Stimulated activated CD8-positive, alpha-beta memory T cell treated with anti-CD3 and anti-CD28 coated beads, Interleukin-4, amount 100 ng/mL, for 24 hours (primary cell): ENCODE measurements around the gene PFKFB2.

Source experiments
- DNase-seq: peaks from one replicate; pipeline ENCODE4 v3.0.0-alpha.2; 2020; ENCODE audit warnings: low read depth

PFKFB2 gene

GRCh38 chr1:207052911-207053769 is at the start of gene PFKFB2:
Gene PFKFB2 (plus strand): TSS chr1:207053275. CDS start chr1:207054718, 1,443 bp downstream.
- peak; percentile 92 for DNase-seq

GRCh38 chr1:207004931-207005830 is 47.9 kb upstream of the PFKFB2 start:
- DNase-seq, result no peak

- no peak for DNase-seq
Measured at GRCh38 chr1:207006083-207006482, 47.0 kb upstream of the PFKFB2 start.

- no peak for DNase-seq
Measured at GRCh38 chr1:207006914-207007313, 46.2 kb upstream of the PFKFB2 start.

GRCh38 chr1:207007352-207008033 is 45.6 kb upstream of the PFKFB2 start:
- DNase-seq, result no peak

- no peak for DNase-seq
Measured at GRCh38 chr1:207009182-207009850, 43.8 kb upstream of the PFKFB2 start.

- DNase-seq, result no peak
Measured at GRCh38 chr1:207009945-207010344, 43.1 kb upstream of the PFKFB2 start.

- no peak for DNase-seq
Measured at GRCh38 chr1:207010726-207011125, 42.3 kb upstream of the PFKFB2 start.

- DNase-seq, result no peak
Measured at GRCh38 chr1:207013321-207014085, 39.6 kb upstream of the PFKFB2 start.

- DNase-seq, result no peak
Measured at GRCh38 chr1:207014728-207015127, 38.3 kb upstream of the PFKFB2 start.

- DNase-seq, result no peak
Measured at GRCh38 chr1:207015791-207016190, 37.3 kb upstream of the PFKFB2 start.

- DNase-seq, result no peak
Measured at GRCh38 chr1:207017615-207018559, 35.2 kb upstream of the PFKFB2 start.

- DNase-seq, result no peak
Measured at GRCh38 chr1:207018707-207019106, 34.4 kb upstream of the PFKFB2 start.

- DNase-seq, result no peak
Measured at GRCh38 chr1:207019161-207019560, 33.9 kb upstream of the PFKFB2 start.

GRCh38 chr1:207019661-207020060 is 33.4 kb upstream of the PFKFB2 start:
- no peak for DNase-seq

- DNase-seq, result no peak
Measured at GRCh38 chr1:207020065-207020708, 32.9 kb upstream of the PFKFB2 start.

- DNase-seq, result no peak
Measured at GRCh38 chr1:207020709-207021107, 32.4 kb upstream of the PFKFB2 start.

GRCh38 chr1:207021139-207021861 is 31.8 kb upstream of the PFKFB2 start:
- no peak for DNase-seq
